Nucleus accumbens (tissue), 56 donors: Measurements from ENCODE around the gene LYPD5.

Source experiments
- DNase-seq, 56 donors: peaks; one replicate each; lab custom pipeline; 2025; lab: John Stamatoyannopoulos, UW

The LYPD5 gene

DNA sequence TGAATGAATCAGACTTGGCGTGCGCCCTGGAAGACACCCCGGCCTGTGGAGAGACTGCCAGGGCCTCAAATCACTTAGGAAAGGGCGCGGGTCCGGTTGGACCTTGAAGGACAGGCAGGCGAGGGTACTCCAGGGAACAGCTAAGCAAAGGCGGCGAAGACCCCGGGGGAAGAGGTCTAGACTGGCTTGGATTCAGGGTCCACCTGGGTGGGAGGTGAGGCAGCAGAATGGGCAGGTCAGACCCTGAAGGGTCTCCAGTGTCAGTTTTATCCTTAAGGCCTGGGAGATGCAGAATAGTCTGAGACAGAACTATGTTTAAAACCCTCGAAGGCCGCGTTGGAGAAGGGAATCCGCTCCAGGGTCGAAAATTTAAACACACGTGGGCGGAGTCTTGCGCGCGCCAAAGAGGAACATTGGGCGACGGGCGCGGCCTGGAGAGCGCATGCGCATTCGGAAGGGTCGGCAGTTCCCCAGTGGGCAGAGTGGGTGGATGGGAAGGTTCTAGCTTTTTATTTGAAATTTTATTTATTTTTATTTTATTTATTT lies 46.9 kb downstream of the LYPD5 start:
- peak in 54 of 56 donors; percentile 22 to 88 (median 63) for DNase-seq

DNA sequence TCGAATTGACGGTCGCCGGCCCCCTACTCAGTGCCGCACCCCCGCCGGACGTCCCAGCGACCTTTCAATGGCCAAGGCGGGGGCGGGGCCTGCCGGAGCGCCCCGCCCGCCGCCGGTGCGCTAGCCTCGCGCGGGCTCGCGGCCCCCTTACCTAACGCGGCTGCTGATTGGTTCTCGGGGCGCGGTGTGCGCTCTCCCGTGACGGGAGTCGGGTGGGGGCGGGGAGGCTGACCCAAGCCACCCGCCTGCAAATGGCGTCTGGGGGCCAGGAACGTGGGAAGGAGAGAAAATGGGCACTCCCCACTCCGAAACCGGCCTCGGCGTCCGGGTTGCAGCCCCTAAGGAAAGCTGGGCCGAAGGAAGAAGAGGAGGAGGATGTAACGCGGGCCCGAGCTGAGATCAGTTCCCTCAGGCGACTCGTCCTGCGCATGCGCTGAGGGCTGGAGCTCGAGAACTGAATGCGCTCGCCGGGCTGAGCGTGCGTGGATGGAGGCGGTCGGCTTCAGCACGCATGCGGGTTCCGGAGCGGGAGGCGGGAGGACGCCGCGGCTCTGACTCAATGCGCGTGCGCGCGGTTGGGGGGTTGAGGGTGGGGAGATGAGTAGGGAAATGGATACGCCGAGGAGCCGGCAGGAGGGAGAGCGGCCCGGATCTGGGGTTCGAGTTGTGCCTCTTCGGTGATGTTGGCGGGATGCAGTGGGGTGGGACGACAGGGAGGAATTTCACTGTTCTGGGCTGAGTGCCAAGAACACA lies 47.6 kb downstream of the LYPD5 start, which contains the start of gene SMG9:
SMG9 (minus strand) TSS at position 460 of the 753 bp plus-strand sequence. CDS start 4,221 bp downstream, outside the sequence.
- peak in 55 of 56 donors; percentile 62 to 98 (median 96) for DNase-seq

DNA sequence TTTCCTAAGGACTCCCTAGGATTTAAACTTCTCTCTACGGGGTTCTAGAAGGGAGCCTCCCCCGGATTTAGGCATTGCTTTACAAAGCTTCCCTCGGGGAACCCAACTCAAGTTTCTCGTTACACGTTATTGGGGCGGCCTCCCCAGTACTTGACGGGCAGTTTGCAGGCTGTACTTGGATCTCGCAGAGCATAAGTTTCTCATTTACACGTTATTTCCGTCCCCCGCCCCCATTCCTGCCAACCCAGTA lies 48.1 kb downstream of the LYPD5 start:
- no peak for DNase-seq

DNA sequence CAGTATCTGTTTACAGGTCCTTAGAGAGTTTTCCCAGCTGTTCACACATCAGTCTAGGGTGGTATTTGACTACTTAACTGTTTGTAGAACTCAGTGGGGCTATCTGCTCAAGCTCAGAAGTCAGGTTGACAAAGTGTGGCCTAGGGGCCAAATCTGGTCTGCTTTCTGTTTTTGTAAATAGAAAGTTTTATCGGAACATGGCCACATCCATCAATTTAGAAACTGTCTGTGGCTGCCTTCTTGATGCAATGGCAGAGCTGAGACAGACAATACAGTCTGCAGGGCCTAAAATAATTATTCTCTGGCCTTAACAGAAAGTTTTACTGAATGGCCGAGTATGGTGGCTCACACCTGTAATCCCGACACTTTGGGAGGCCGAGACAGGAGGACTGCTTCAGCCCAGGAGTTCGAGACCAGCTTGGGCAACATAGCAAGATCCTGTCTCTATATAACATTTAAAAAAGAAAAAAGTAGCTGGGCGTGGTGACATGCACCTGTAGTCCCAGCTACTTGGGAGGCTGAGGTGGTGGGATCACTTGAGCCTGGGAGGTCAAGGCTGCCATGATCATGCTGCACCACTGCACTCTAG lies 49.9 kb downstream of the LYPD5 start:
- no peak for DNase-seq

DNA sequence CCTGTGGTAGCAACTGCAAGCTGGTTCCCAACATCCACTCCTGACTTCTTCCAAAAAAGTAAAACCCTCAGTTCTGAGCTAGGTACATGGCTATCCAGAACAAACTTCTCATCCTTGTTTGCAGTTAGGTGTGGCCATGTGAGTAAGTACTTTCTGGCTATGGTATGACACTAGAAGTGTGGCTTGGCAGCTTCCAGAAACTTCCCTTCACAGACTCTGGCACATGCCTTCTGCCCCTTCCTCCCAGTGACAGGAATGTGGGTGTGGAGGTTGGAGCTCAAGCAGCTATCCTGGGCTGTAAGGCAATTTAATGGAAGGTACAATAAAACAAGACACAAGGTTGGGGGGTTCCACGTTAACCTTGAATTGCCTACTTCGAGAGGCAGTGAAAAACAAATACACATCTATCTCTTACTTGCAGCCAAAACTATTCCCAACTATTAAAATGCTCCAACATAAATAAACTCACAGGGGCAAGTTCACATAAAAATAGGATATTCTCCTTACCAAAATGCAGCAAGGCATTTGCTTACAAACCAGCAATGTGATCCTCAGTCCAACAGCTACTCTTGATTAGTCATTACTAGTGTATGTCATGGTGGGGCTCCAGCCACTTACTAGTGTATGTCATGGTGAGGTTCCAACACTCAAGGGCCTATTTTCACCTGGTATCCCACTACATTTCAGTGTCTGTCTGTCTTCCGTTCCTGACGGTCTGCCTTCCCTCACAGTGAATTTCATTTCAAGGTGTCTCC lies 50.6 kb downstream of the LYPD5 start:
- no peak for DNase-seq

DNA sequence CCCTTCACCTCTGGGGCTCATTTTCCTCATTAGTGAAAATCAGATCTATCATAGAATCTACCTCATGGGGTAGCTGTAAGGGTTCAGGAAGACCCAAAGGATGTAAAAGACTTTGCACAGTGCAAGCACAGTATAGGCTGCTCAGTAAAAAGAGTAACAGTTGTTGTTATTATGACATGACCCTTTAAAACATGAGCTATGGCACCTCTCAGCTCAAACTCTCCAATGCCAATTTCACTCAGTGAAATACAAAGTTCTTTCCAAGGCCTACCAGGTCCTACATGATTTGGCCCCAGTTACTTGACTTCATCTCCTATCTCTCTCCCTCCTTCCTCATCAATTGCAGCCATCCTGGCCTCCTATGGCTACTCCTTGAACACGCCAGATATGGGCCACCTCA lies 52.3 kb downstream of the LYPD5 start:
- no peak for DNase-seq

DNA sequence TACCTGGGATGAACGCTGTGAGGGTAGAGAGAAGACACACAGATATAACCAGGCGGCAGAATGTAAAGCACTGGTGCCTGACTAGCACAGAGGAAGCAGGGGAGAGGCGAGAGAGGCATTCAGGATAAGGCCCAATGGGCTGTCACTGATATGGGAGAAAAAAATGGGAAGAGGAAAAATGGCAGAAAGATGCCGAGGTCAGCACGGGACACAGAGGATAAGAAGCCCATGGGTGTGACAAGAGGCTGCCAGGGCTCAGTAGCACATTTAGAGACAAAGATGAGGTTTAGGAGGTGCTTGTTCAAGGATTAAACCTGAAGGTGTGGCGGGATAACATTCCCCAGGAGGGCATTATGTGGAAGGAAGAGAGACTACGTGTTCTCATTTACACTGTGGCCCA lies 53.1 kb downstream of the LYPD5 start:
- DNase-seq: no peak

DNA sequence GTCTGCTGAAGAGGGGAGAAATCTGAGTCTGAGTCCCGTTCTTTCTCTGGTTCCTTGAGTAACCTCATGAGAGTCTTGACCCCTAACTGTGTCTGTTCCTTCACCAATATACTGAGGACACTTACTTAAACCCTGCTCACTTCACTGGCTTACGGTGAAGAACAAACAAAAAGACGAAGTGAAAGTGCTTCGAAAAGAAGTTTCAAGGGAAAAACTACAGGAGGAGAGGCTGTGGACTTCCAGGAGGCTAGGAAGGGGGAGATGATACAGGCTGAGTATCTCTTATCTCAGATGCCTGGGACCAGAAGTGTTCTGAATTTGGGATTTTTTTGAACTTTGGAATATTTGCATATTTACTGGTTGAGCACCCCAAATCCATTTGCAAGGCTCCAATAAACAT lies 53.6 kb downstream of the LYPD5 start:
- no peak for DNase-seq

DNA sequence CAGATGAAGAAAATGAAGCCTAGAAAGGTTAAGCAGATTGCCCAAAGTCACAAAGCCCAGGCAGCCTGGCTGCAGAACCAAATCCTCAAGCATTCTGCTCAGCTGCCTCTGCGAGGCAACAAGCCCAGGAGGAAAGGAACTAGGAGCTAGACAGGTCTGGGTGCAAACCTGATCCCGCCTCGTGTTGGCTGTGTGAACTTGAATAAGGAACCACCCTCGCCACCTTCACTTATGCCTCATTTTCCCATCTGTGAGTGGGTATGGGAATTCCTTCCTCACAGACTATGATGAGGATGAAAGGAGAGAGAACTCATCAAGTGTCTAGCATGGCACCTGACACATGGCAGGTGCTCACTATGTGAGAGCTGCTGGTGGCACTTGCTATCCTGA lies 54.0 kb downstream of the LYPD5 start:
- DNase-seq: peak in 6 of 56 donors; percentile 7 to 34 (median 12)

DNA sequence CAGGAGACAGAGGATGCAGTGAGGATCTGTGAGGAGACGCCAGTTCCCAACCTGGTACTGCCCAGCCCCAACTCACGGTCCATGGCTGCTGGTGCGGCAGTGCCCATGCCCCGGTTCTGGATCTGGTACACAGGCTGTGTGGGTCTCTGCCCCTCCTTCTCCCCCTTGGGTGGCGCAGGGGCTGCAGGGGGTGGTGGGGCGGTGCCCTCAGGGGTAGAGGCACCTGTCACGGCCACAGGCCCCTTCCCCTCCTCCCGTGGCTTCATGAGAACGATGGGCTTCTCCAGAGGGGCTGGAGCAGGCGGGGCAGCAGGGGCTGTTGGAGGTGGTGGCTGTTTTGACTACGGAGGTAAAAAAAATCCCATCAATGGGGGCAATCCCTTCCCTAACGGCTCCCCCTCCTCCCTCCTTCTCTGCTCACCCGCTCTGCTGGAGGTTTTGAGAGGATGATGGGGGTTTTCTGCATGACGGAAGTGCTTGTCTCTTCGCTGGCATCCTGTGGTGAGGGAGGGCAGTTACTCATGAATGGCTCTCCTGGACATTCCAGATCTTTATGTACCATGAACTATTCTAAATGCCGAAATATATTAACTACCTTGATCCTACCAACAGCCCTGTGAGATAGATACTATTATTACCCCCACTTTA lies 54.6 kb downstream of the LYPD5 start:
- DNase-seq: no peak
